GM18867 (cell line): ENCODE data around the gene ARL15.
"Not testable (repeated sequence)": the region's sequence is repeated elsewhere in the genome, so short reads cannot be mapped to it uniquely, and the experiment has no call there.

Source experiments
- ATAC-seq: cut with Tn5 transposase; IDR thresholded peaks from one replicate; pipeline ENCODE4 v1.9.1; 2021; ENCODE audit warnings: mild to moderate bottlenecking, moderate library complexity; ENCODE audit not compliant: unreplicated experiment

ARL15 gene

DNA sequence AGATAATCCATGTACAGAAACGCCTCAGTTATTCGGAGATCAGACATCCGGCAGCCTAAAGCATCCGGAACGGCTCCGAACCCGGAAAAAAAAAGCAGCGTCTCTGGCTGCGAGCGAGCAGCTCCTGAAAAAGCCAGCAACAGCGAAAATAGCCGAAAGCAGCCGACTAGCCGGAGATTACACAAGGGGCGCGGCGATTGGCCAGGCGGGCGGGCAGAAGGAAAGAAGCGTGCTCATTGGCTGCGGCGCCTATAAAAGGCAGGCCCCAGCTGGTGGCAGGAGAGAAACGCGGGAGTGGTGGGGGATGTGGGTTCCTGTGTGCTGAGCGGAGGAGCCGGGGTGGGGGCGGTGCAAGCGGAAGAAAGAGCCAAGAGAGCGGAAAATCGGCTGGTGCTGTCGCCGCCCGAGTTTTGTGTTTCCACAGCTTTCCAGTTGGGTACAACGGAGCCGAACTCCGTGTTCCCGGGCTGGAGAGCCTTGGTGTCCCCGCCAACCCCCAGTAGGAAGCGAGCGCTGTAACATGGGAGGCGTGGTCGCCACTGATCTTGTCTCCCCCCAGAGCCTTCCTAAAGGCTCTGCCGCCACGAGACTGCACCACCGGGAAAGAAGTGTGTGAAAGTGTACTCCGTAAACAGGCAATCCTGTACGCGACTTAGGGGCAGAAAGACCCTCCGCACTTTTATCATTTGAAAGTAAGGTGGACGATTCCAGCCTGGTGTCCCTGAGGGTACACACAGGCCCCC lies at the start of gene ARL15:
ARL15 (minus strand) TSS at position 141 of the 743 bp plus-strand sequence.
- ATAC-seq = peak; percentile 96

DNA sequence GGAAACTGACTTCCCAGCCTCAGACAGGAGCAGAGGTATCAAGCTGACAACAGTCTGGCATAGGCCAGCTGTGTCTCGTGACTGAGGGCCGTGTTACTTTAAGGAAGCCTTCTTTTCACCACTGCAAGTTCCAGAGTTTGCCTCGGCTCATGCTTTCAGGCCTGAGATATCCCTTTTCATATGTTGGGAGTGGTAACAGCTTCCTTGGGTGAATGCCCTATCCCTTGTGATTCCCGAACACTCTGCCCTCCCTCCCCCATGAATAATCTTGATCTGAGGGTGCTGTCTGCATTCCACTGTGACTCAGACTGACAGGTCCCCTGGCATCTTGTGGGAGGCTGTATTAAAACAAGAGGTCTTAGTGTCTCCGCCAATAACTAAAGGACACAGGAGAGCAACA lies 49.7 kb upstream of the ARL15 start:
- no peak for ATAC-seq

DNA sequence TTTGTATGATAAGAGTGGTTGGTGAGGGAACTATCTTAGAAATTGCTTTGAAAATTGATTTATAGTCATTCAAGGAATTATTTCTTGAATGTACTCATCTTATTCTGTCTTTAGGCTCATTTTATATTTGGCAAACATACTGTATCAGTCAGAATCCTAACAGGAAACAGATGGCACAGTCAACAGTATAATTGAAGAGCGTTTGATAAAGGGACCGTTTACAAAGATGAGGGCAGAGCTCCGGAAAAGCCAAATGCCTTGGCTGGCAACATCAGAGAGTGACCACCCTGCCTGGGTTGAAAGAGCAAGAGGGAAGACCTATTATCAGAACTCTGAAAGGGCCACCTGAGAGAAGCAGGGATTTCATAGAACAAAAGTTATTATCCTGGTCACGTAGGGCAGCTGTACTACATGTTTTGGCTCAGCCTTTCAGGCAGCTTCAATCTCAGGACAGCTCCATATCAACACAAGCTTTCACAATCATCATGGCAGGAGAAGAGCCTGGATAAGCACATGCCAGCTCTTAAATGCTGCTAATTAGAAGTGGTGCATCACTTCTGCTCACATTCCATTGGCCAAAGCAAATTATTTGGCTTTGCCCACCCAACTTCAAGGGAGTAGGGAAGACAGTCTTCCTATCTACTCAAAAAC lies 47.2 kb upstream of the ARL15 start:
- no peak for ATAC-seq

GRCh38 chr5:54353933-54354564 lies 43.7 kb upstream of the ARL15 start:
- ATAC-seq = not testable (repeated sequence)

DNA sequence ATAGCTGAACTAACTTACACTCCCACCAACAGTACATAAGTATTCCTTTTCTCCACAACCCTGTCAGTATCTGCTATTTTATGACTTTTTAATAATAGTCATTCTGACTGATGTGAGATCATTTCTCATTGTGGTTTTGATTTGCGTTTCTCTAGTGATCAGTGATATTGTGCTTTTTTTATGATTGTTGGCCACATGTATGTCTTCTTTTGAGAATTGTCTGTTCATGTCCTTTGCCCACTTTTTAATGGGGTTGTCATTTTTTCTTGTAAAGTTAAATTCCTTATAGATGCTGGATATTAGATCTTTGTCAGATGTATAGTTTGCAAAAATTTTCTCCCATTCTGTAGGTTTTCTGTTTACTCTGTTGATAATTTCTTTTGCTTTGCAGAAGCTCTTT lies 42.2 kb upstream of the ARL15 start:
- not testable (repeated sequence) for ATAC-seq

DNA sequence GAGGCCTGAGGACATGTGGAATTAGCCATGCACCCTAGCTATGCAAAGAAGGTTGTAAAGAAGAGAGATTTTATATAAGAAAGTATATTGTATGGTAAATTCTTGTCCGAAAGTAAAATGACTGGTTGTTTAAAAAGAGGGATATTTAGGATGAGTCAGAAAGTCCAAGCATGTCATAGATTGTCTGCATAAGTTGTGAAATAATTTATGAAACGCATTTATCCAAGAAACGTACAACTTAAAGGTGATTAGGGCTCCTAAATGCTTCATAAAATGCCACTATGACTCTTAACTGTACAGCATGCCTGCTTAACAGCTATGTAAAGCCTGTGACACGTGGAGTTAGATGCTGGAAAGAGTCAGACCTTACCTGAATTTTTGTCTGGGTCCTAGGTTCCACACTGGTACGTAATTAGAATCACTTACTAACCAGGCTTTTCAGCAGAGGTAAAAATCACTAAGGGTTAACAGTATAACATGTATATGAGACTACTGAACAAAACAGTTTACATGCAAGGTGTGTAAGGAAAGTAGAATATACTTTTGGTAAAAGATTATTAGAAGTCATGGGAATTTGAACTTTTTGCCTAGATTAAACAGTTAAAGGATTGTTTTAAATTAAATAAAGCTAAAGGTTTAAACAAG lies 37.0 kb upstream of the ARL15 start:
- no peak for ATAC-seq

DNA sequence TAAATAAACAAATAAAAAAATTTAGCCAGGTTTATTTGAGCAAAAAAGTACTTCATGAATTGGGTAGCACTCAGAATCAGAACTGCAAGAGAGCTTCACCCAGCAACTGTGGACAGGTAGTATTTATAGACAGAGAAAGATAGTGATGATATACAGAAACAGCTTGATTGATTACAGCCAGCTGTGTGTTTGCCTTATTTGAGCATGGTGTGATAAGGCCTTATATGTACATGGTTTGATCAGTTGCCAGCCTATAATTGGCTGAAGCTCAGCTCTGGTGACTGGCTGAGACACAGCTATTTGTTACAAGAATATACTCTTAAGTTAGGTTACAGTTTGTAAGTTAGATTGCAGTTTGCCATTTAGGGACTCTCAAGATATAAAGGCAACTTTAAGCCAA lies 34.3 kb upstream of the ARL15 start:
- no peak for ATAC-seq

DNA sequence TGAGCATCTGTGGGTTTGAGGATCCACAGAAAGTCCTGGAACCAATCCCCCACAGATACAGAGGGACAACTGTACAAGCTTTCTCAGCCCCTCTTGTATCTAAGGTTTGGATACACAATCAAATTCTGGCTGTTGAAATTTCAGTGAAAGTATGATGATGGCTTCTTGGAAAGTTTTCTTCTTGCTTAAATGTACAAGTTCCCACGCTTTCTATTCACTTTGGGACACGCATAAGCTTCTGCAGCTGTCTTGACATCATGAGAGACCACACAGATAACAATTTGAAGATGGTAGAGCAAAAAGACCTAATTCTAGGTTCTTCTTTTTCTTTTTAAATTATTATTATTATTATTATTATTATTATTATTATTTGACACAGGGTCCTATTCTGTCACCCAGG lies 31.6 kb upstream of the ARL15 start:
- ATAC-seq = no peak

DNA sequence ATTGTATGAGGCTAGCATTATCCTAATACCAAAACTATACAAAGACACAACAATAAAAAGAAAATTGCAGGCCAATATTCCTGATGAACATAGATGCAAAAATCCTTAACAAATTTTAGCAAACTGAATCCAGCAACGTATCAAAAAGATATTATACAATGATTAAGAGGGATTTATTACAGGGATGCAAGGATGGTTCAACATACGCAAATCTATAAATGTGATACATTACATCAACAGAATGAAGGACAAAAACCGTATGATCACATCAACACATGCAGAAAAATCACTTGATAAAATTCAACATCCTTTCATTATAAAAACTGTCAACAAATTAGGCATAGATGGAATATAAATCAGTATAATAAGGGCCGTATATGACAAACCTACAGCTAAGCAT lies 27.1 kb upstream of the ARL15 start:
- no peak for ATAC-seq

GRCh38 chr5:54332720-54333119 lies 22.3 kb upstream of the ARL15 start:
- no peak for ATAC-seq

DNA sequence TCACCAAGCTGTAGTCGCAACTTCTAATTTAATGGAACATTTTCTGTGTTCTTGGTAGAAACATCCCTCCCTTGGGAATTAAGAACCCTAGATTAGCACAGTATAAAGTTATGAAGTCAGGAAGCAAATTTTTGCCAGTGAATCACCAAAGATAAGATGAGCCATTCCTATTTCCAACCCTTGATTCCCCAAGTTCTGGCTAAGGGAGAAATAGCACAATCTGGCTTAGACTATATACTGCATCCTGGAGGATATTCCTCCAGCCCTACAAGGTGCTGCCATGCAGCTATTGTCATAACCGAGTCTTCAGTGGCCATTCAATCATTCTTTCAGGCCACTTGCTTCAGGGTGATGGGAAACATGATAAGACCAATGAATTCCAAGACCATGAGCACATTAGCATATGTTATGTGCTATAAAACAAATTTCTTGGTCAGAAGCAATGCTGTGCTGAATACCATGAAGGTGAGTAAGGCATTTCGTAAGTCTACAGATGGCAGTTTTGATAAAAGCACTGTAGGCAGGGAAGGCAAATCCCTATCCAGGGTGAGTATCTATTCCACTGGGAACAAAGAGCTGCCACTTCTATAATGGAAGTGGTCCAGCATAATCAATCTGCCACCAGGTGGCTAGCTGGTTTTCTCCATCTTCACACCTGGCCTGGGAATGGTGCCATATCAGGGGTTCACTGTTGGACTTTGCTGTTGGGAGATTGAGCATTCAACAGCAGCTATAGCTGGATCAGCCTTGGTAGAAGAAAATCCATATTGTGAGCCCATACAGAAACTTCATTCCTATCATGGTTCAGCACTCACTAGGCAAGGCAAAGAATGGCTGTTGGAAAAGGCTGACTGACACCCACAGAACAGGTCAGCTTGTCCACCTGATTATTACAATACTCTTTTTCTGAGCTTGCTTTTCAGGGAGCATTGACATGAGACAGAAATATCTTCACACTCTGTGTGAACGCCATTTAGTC lies 19.6 kb upstream of the ARL15 start:
- no peak for ATAC-seq

- ATAC-seq = no peak
These were observed 16.4 kb upstream of the ARL15 start for GRCh38 chr5:54326662-54327270.

DNA sequence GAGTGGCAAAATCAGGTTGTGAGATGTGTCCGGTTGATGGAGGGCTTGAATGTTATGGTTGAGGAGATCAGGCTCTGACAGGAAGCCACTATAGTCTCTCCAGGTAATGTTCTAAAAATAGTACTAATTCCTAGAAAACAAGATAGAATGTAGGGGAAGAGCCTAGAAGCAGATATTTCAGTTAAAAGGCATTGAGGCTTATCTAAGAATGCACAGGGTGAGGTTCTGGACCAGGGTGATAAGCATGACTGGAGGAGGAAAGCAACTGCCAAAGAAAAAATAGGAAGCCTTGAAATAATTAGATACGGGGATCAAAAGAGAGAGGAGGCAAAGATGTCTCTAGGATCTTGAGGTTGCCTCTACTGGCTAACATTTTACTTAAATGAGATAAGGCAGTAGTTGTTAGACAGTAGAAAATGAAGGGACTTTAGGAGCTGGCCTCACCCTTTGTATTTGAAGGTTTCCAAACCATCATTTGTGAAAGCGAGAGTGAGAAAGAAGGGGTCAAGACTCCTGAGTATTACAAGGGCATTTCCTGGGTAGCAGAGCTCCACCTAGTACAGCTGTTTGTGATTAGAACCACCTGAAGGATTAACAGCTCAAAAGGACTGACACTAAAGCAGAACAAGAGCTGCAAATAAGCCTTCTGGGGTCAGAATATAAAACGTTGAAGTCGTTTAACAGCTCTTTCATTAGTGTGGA lies 15.4 kb upstream of the ARL15 start:
- peak; percentile 76 for ATAC-seq

GRCh38 chr5:54325272-54325609 lies 14.9 kb upstream of the ARL15 start:
- no peak for ATAC-seq

GRCh38 chr5:54324651-54325271 lies 14.4 kb upstream of the ARL15 start:
- no peak for ATAC-seq

- no peak for ATAC-seq
These were observed 13.1 kb upstream of the ARL15 start for GRCh38 chr5:54323495-54323894.

DNA sequence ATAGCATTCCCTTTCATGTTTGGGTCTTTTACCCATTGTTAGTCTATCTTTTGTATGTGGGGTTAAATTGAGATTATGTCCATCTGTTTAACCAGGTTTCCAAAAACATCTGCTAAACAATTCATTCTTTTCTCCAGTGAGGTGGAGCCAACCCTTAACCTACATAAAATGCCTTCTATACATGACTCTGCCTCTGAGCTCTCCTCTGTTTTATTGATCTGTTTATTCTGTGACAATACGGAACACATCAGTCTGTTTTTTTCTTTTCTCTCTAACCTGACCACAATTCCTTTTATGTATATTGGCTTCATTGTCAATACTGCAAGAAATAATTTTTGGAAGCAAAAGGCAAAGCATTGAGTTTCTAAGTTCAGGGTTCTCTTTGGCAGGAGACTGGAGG lies 9.9 kb upstream of the ARL15 start:
- ATAC-seq = no peak

- no peak for ATAC-seq
These were observed 7.3 kb upstream of the ARL15 start for GRCh38 chr5:54317511-54318260.
